Osteoblast (primary cell): ENCODE measurements around the gene SHISA5. TPM values are rescaled to one million over a fixed set of nuclear protein-coding genes. Genes with fewer than 3 reads are reported as not detected.
A peak's percentile ranks its signal among the peaks of the same experiment; 100 is the strongest.
"Not testable (repeated sequence)": the region's sequence is repeated elsewhere in the genome, so short reads cannot be mapped to it uniquely, and the experiment has no call there.

Source experiments
- DNase-seq: peaks from one replicate; pipeline ENCODE4 v3.0.0; 2011; ENCODE audit warnings: low spot score, mixed read lengths; ENCODE audit not compliant: insufficient read length; ENCODE audit errors: missing footprints
- H2AFZ ChIP-seq: 2 replicates; pipeline ENCODE4 v1.6.0; 2011; ENCODE audit warnings: mild to moderate bottlenecking, low read length
- H3K27ac ChIP-seq: 2 replicates; pipeline ENCODE4 v1.5.1; 2011; ENCODE audit warnings: mild to moderate bottlenecking, low read depth, low read length, moderate library complexity
- H3K27me3 ChIP-seq: 2 replicates; pipeline ENCODE4 v1.6.0; 2012; ENCODE audit warnings: mild to moderate bottlenecking, control low read depth, inconsistent platforms, low read length, moderate library complexity; ENCODE audit not compliant: insufficient read depth
- H3K36me3 ChIP-seq: 2 replicates; pipeline ENCODE4 v1.5.1; 2011; ENCODE audit warnings: mild to moderate bottlenecking, low read length, control low read depth, moderate library complexity; ENCODE audit not compliant: insufficient read depth
- H3K4me1 ChIP-seq: 2 replicates; pipeline ENCODE4 v1.5.1; 2011; ENCODE audit warnings: mild to moderate bottlenecking, low read length, control low read depth, moderate library complexity; ENCODE audit not compliant: insufficient read depth
- H3K4me2 ChIP-seq: 2 replicates; pipeline ENCODE4 v1.6.0; 2011; ENCODE audit warnings: mild to moderate bottlenecking, low read length; ENCODE audit not compliant: insufficient read depth
- H3K4me3 ChIP-seq: fragments of 200-600 bp; sonication (generic); 3 replicates; pipeline ENCODE4 v1.5.1; 2012; ENCODE audit warnings: mild to moderate bottlenecking, low read length, inconsistent platforms; ENCODE audit not compliant: insufficient read depth
- H3K79me2 ChIP-seq: 2 replicates; pipeline ENCODE4 v1.6.0; 2012; ENCODE audit warnings: mild to moderate bottlenecking, low read length, control low read depth, inconsistent platforms; ENCODE audit not compliant: insufficient read depth
- H3K9me3 ChIP-seq: 2 replicates; pipeline ENCODE4 v1.5.1; 2011; ENCODE audit warnings: low read depth, low read length, control low read depth
- H4K20me1 ChIP-seq: 2 replicates; pipeline ENCODE4 v1.6.0; 2012; ENCODE audit warnings: mild to moderate bottlenecking, low read length, control low read depth; ENCODE audit not compliant: insufficient read depth
- total RNA-seq: library from RNA; depleted of rRNA; stranded (reverse); fragments of >200 nt; gene quantifications from 2 replicates; pipeline ENCODE4 v1.2.3, GENCODE V29; 2012
- TF ChIP-seq, protein P1 (sequence below): IDR thresholded peaks from 2 replicates; pipeline ENCODE4 v1.5.1; 2011; ENCODE audit warnings: mild to moderate bottlenecking, low read depth, low read length, moderate library complexity; ENCODE audit errors: extremely low read depth

SHISA5 gene
- total RNA-seq, 1 donor, result 105 TPM

DNA sequence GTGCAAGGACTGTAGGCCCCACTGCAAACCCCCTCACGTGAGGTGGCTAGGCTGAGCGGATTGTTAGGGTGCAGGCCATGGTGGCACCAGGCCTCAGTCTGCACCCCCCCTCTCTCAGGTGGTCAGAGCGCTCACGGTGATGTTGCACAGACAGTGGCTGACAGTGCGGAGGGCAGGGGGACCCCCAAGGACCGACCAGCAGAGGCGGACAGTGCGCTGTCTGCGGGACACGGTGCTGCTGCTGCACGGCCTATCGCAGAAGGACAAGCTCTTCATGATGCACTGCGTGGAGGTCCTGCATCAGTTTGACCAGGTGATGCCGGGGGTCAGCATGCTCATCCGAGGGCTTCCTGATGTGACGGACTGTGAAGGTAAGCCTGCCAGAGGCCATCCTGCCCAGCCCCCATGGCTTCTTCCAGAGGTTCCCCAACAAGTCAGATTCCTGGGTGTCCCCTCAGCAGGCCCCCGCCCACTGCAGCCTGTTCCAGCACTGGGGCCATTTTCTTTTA lies 39.2 kb downstream of the SHISA5 start:
- Histone ChIP-seq H3K27me3 (no peaks in the 10 kb centered on the region), H3K9me3 (no peaks in the 10 kb centered on the region), H2AFZ (no peak overlapping the region), H3K79me2 (peaks cover 35% of the 10 kb centered on the region), H3K4me2 (peak overlapping the region; percentile 23), H3K27ac (peak overlapping the region; percentile 100), H4K20me1 (peaks cover under 1% of the 10 kb centered on the region), H3K4me1 (peaks cover 27% of the 10 kb centered on the region), H3K4me3 (no peak overlapping the region), H3K36me3 (peaks cover 44% of the 10 kb centered on the region)
- TF ChIP-seq, protein P1, sequence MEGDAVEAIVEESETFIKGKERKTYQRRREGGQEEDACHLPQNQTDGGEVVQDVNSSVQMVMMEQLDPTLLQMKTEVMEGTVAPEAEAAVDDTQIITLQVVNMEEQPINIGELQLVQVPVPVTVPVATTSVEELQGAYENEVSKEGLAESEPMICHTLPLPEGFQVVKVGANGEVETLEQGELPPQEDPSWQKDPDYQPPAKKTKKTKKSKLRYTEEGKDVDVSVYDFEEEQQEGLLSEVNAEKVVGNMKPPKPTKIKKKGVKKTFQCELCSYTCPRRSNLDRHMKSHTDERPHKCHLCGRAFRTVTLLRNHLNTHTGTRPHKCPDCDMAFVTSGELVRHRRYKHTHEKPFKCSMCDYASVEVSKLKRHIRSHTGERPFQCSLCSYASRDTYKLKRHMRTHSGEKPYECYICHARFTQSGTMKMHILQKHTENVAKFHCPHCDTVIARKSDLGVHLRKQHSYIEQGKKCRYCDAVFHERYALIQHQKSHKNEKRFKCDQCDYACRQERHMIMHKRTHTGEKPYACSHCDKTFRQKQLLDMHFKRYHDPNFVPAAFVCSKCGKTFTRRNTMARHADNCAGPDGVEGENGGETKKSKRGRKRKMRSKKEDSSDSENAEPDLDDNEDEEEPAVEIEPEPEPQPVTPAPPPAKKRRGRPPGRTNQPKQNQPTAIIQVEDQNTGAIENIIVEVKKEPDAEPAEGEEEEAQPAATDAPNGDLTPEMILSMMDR, result no peak
- peak; percentile 72 for DNase-seq

DNA sequence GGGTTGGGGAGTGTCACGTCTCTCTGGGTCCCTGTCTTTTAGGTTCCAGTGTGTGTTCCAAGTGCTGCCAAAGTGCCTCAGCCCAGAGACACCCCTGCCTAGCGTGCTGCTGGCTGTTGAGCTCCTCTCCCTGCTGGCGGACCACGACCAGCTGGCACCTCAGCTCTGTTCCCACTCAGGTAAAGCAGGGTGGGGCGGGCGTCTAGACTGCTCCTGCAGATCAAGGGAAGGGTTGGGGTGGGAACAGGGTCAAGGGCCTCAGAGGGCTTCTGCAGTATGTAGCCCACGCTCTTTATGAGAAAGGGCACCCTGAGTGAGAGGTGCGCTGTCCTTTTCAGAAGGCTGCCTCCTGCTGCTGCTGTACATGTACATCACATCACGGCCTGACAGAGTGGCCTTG lies 40.3 kb downstream of the SHISA5 start:
- H2AFZ ChIP-seq, result no peak overlapping the region
- peak; percentile 45 for DNase-seq
- H3K27ac ChIP-seq, result no peak overlapping the region
- H3K36me3 ChIP-seq, result peaks cover 42% of the 10 kb centered on the region
- TF ChIP-seq, protein P1, result no peak
- H3K4me2 ChIP-seq, result no peak overlapping the region
- H3K9me3 ChIP-seq, result no peaks in the 10 kb centered on the region
- peaks cover 24% of the 10 kb centered on the region for H3K79me2 ChIP-seq
- H3K4me3 ChIP-seq, result no peak overlapping the region
- H3K27me3 ChIP-seq, result no peaks in the 10 kb centered on the region
- H3K4me1 ChIP-seq, result peaks cover 27% of the 10 kb centered on the region
- H4K20me1 ChIP-seq, result no peaks in the 10 kb centered on the region

DNA sequence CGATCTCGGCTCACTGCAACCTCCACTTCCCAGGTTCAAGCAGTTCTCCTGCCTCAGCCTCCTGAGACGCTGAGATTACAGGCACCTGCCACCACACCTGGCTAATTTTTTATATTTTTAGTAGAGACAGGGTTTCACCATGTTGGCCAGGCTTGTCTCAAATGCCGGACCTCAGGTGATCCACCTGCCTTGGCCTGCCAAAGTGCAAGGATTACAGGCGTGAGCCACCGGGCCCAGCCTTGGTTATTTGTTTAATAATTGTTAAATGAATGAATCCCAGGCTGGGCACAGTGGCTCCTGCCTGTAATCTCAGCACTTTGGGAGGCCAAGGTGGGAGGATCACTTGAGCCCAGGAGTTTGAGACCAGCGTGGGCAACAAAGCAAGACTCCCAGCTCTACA lies 42.2 kb downstream of the SHISA5 start:
- not testable (repeated sequence) for DNase-seq, H3K9me3 ChIP-seq, H3K79me2 ChIP-seq, H3K4me3 ChIP-seq, H3K4me2 ChIP-seq, H2AFZ ChIP-seq, H3K27me3 ChIP-seq, H4K20me1 ChIP-seq, H3K27ac ChIP-seq
- Histone ChIP-seq H3K36me3 (peaks cover 30% of the 10 kb centered on the region), H3K4me1 (peaks cover 15% of the 10 kb centered on the region)

GRCh38 chr3:48460517-48460902 lies 43.5 kb downstream of the SHISA5 start:
- Histone ChIP-seq H3K36me3 (peaks cover 36% of the 10 kb centered on the region), H3K79me2 (no peaks in the 10 kb centered on the region), H3K4me1 (peaks cover 5% of the 10 kb centered on the region), H2AFZ (no peak overlapping the region), H3K9me3 (no peaks in the 10 kb centered on the region), H3K27ac (no peak overlapping the region), H3K27me3 (no peaks in the 10 kb centered on the region), H4K20me1 (no peaks in the 10 kb centered on the region), H3K4me3 (no peak overlapping the region), H3K4me2 (no peak overlapping the region)
- TF ChIP-seq, protein P1, result no peak
- DNase-seq, result peak; percentile 31
